Middle frontal gyrus (tissue), 1 donor: ENCODE data around the gene RAET1G.
"Not testable (repeated sequence)": the region's sequence is repeated elsewhere in the genome, so short reads cannot be mapped to it uniquely, and the experiment has no call there.

Experiments
- DNase-seq: peaks from one replicate; pipeline ENCODE4 v3.0.0-alpha.2; 2015; ENCODE audit warnings: low spot score; ENCODE audit errors: extremely low spot score

The RAET1G gene

GRCh38 chr6:149954328-149954983 lies 31.5 kb upstream of the RAET1G start:
- not testable (repeated sequence) for DNase-seq

DNA sequence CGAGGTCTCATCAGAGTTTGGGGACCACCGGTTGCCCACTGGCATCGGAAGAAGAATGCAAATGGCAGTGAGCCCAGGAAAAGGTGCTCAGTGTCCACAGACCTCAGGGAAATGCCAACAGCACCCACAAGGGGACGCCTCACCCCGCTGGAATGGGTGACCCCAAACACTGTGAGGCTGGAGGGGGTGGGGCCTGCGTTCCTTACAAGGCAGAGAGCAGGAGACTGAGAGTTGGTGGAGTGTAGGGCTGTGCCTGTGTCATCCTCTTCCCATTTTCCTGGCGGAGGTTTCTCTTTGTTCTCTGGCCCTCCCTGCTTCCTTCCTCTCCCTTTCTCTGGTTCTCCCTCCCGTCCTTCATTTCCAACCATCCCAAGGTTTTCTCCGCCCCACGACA lies 31.0 kb upstream of the RAET1G start:
- not testable (repeated sequence) for DNase-seq

- not testable (repeated sequence) for DNase-seq
Observed at GRCh38 chr6:149953390-149953789, 30.5 kb upstream of the RAET1G start.

DNA sequence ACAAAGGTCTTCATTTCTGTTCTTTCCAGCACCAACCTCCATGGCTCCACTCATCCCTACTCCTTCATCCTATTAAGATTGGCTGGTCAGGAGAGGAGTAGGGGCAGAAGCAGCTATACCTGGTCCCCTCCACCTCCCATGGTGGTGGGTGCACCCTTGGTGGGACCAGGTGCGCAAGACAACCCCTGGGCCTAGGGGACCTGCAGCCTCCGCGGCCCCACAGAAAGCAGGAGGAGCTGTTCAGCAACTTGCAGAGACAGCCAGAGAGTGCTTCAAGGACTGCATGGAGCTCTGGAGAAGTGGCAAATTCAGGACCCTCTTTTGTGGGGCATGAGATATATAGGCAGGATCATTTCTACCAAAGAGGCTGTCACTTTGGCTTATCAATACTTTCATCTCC lies 28.7 kb upstream of the RAET1G start:
- no peak for DNase-seq

GRCh38 chr6:149951096-149951495 lies 28.2 kb upstream of the RAET1G start:
- DNase-seq: no peak

GRCh38 chr6:149950423-149950822 lies 27.5 kb upstream of the RAET1G start:
- DNase-seq: no peak

DNA sequence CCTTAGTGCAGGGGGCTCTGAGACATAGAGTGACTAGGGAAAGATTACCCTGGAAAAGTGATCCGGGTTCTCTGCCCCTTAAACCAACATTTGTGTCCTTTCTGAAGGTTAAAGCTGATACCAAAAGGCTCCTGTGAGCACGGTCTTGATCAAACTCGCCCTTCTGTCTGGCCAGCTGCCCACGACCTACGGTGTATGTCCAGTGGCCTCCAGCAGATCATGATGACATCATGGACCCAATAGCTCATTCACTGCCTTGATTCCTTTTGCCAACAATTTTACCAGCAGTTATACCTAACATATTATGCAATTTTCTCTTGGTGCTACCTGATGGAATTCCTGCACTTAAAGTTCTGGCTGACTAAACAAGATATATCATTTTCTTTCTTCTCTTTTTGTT lies 25.7 kb upstream of the RAET1G start:
- DNase-seq: no peak

- no peak for DNase-seq
Observed at GRCh38 chr6:149948011-149948410, 25.1 kb upstream of the RAET1G start.

GRCh38 chr6:149947533-149947932 lies 24.6 kb upstream of the RAET1G start:
- not testable (repeated sequence) for DNase-seq

GRCh38 chr6:149946631-149947030 lies 23.7 kb upstream of the RAET1G start:
- not testable (repeated sequence) for DNase-seq

GRCh38 chr6:149945276-149945675 lies 22.4 kb upstream of the RAET1G start:
- DNase-seq: not testable (repeated sequence)

- DNase-seq: not testable (repeated sequence)
Observed at GRCh38 chr6:149943321-149943720, 20.4 kb upstream of the RAET1G start.

DNA sequence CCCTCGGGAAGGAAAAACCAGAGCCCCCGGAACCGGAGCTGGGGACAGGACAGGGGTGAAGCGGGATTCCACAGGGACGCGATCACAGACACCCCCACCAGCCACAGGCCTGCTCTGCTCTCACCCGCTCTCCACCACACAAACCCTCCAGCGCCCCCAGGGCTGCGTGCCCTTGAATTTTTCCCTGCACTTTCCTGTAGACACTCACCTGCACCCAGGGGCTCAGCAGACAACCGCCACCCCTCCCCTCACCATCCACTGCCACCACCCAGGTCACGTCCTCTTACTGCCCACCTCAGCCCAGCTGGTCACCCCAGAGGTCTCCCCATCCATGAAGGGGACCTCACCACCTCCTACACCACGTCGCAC lies 19.5 kb upstream of the RAET1G start:
- DNase-seq: no peak

DNA sequence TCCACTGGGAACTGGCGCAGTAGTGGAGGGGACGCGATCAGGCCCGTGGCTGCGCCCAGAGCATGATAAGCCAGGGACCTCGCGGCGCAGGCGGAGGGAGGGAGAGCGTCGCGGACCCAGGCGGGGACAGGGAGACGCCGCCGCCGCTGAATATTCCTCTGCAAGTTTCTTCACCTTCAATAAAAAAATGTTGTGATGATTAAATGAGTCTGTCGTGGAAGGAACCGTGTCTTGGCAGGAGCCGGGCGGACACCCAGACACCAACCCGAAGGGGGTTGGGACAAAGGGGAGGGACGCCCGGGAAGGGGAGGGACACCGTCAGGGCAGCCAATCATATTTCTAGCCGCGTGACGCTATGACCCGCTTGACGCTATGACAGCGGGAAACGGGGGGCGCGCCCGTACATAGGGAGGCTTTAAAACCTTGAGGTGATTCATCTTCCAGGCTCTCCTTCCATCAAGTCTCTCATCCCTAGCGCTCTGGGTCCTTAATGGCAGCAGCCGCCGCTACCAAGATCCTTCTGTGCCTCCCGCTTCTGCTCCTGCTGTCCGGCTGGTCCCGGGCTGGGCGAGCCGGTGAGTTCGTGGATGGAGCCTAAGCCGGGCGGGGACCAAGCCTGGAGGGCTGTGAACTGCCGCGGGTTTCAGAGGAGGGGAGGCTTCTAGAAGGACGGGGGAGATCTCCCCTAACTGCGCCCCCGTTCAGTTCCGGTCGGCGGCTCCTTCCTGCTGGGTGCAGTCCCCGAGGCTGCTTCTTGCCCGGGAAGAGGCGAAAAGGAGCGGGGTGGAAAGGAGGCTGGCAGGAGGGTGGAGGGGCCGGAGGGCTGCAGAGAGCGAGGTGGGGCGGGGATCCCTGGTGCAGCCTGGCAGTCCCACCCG lies 18.9 kb upstream of the RAET1G start, which contains the start of gene ULBP2:
TSS of gene ULBP2 (plus strand) at position 432 of the 878 bp plus-strand sequence. CDS start at position 491, 59 bp downstream.
- peak; percentile 69 for DNase-seq

GRCh38 chr6:149940672-149940982 lies 17.7 kb upstream of the RAET1G start:
- no peak for DNase-seq

DNA sequence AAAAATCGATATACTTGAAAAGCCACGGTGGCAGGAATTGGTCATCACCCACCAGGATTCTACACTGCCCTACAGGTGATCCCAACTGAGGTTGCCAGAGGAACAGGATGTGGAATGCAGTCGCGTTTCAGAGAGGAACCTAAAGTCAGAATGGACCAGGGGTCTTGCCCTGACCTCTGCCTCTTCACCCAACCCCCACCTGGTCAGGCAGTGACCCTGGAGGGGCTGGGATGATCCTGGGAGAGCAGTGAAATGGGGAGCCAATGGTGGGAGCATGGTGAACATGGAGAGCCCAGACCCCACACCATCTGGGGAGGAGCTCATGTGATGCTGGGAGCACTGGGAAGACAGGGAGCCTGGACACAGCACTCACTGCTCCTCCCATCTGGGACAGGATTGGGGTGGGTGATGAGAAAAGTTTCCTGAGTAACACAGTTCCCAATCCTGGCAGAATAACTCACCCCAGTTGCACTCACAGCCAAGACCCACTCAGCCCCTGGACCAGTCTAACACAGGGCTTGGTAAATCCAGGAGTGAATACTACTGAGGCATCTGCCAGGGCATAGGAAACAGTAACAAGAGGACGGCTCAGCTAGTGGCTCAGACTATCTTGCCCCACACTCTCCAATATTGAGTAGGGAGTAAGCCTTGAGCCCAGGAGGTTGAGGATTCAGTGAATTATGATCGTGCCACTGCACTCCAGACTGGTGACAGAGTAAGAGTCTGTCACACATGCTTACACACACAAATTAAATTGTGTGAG lies 17.2 kb upstream of the RAET1G start:
- no peak for DNase-seq

- DNase-seq: no peak
Observed at GRCh38 chr6:149939356-149939648, 16.4 kb upstream of the RAET1G start.

DNA sequence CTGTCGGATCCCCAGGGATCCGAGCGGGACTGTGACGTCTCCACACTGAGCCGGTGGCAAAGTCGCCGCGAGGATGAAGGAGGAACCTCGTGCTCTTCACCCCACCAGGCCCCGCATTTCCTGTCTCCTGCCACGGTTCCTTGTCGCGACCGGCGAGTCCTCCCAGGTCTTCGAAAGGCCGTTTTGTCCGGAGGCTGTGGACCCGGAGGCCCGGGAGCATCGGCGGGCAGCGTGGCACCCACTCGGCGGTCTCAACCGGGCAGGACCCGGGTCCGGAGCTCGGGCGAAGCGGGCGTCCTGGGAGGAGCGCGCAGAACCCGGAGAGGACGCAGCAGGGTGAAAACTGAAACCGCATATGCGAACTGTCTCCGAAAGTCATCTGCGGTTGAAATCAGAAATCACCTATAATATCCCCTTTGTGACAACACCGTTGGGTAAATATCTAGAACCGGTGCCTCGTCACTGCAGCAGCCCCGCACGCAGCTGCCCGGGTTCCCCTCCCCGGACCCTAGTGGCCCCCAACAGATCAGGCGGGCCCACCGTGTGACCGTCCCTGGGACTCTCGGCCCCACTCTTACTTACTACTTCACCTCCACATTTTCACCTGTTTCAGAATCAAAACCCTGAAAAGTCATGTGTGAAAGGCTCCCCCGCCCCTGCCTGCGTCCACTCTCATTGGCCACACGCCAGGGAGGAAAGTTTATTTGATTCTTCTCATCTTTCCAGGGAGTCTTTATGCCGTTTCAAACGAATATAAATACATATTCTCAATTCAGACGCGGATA lies 15.8 kb upstream of the RAET1G start:
- no peak for DNase-seq

DNA sequence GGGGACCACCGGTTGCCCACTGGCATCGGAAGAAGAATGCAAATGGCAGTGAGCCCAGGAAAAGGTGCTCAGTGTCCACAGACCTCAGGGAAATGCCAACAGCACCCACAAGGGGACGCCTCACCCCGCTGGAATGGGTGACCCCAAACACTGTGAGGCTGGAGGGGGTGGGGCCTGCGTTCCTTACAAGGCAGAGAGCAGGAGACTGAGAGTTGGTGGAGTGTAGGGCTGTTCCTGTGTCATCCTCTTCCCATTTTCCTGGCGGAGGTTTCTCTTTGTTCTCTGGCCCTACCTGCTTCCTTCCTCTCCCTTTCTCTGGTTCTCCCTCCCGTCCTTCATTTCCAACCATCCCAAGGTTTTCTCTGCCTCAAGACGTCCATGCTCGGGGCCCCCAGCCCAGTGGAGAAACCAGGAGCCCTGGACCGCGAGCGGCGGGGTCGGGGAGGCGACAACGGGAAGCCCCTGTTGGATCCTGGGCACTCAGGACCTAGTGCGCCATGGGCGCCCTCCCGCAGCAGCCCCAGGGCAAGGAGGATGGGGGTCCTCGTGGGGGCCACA lies 15.2 kb upstream of the RAET1G start:
- not testable (repeated sequence) for DNase-seq

DNA sequence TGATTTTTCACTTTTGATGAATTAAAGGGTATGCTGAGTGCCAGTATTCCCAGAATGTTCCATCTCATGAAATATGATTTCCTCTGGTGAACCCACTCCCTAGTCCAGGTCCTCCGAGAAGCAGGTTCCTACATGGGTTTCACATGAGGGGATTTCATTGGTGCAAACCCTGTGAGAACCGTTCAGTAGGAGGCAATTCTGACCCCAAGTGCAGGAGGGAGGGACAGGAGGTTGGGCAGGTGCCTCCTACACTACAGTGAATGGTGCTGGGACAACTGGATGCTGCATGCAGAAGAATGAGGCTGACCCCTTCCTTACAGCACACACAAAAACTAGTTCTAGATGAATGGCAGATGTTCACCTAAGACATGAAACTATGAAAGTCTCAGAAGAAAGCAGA lies 13.8 kb upstream of the RAET1G start:
- DNase-seq: no peak

DNA sequence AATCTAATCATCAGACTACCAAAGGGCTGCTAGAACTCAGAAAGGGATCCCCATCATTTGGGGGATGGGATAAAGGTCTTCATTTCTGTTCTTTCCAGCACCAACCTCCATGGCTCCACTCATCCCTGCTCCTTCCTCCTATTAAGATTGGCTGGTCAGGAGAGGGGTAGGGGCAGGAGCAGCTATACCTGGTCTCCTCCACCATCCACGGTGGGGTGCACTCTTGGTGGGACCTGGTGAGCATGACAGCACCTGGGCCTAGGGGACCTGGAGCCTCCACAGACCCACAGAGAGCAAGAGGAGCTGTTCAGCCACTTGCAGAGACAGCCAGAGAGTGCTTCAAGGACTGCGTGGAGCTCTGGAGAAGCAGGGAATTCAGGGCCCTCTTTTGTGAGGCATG lies 12.7 kb upstream of the RAET1G start:
- no peak for DNase-seq
